ENCODE measurements around the gene CDKN2A.

CDKN2A gene
- 2.1 to 3.6 (median 2.9) reads per million in 3 donors for total RNA-seq

GRCh38 chr9:21993893-21994555 lies at the start of gene CDKN2A:
Gene CDKN2A (minus strand): TSS chr9:21994392.
- Histone ChIP-seq H3K36me3 (ENCODE audit: control insufficient read depth, insufficient read depth, low read length) (no peaks in the 10 kb centered on the region), H3K27me3 (replicated peaks; ENCODE audit: control insufficient read depth, insufficient read depth, low read length, poor library complexity, severe bottlenecking) (peaks cover 5% of the 10 kb centered on the region), H3K27ac (ENCODE audit: insufficient read depth, low read length, poor library complexity, severe bottlenecking) (peak within 1 kb of the TSS; percentile 80), H3K4me1 (ENCODE audit: control insufficient read depth, insufficient read depth, low read length, poor library complexity, severe bottlenecking) (peaks cover 9% of the 10 kb centered on the region), H3K9me3 (ENCODE audit: control insufficient read depth, low read length) (no peaks in the 10 kb centered on the region), H3K4me3 (ENCODE audit: insufficient read depth, low read depth, low read length, poor library complexity, severe bottlenecking) (peak within 1 kb of the TSS; percentile 100)
- peak in 2 of 3 donors; percentile 39 to 43 for DNase-seq

GRCh38 chr9:22043928-22044327 lies 49.7 kb upstream of the CDKN2A start:
- Histone ChIP-seq H3K27me3 (replicated peaks; ENCODE audit: control insufficient read depth, insufficient read depth, low read length, poor library complexity, severe bottlenecking) (no peaks in the 10 kb centered on the region), H3K9me3 (ENCODE audit: control insufficient read depth, low read length) (no peaks in the 10 kb centered on the region), H3K27ac (ENCODE audit: insufficient read depth, low read length, poor library complexity, severe bottlenecking) (no peak overlapping the region), H3K36me3 (ENCODE audit: control insufficient read depth, insufficient read depth, low read length) (no peaks in the 10 kb centered on the region), H3K4me3 (ENCODE audit: insufficient read depth, low read depth, low read length, poor library complexity, severe bottlenecking) (no peak overlapping the region), H3K4me1 (ENCODE audit: control insufficient read depth, insufficient read depth, low read length, poor library complexity, severe bottlenecking) (peaks cover 11% of the 10 kb centered on the region)
- no peak for DNase-seq

GRCh38 chr9:22041775-22042174 lies 47.6 kb upstream of the CDKN2A start:
- H3K4me1 ChIP-seq (ENCODE audit: control insufficient read depth, insufficient read depth, low read length, poor library complexity, severe bottlenecking) = peaks cover 11% of the 10 kb centered on the region
- no peak overlapping the region for H3K27ac ChIP-seq (ENCODE audit: insufficient read depth, low read length, poor library complexity, severe bottlenecking)

GRCh38 chr9:22041344-22041743 lies 47.2 kb upstream of the CDKN2A start:
- Histone ChIP-seq H3K36me3 (ENCODE audit: control insufficient read depth, insufficient read depth, low read length) (no peaks in the 10 kb centered on the region), H3K27me3 (replicated peaks; ENCODE audit: control insufficient read depth, insufficient read depth, low read length, poor library complexity, severe bottlenecking) (no peaks in the 10 kb centered on the region), H3K9me3 (ENCODE audit: control insufficient read depth, low read length) (no peaks in the 10 kb centered on the region), H3K27ac (ENCODE audit: insufficient read depth, low read length, poor library complexity, severe bottlenecking) (no peak overlapping the region), H3K4me1 (ENCODE audit: control insufficient read depth, insufficient read depth, low read length, poor library complexity, severe bottlenecking) (peaks cover 7% of the 10 kb centered on the region), H3K4me3 (ENCODE audit: insufficient read depth, low read depth, low read length, poor library complexity, severe bottlenecking) (no peak overlapping the region)
- no peak for DNase-seq

More at GRCh38 chr9:22041775-22042174, 47.6 kb upstream of the CDKN2A start:
- H3K27me3 ChIP-seq (replicated peaks; ENCODE audit: control insufficient read depth, insufficient read depth, low read length, poor library complexity, severe bottlenecking) = no peaks in the 10 kb centered on the region
- DNase-seq = no peak
- no peaks in the 10 kb centered on the region for H3K9me3 ChIP-seq (ENCODE audit: control insufficient read depth, low read length)
- H3K36me3 ChIP-seq (ENCODE audit: control insufficient read depth, insufficient read depth, low read length) = no peaks in the 10 kb centered on the region
- no peak overlapping the region for H3K4me3 ChIP-seq (ENCODE audit: insufficient read depth, low read depth, low read length, poor library complexity, severe bottlenecking)

GRCh38 chr9:22040760-22041159 lies 46.6 kb upstream of the CDKN2A start:
- H3K27ac ChIP-seq (ENCODE audit: insufficient read depth, low read length, poor library complexity, severe bottlenecking) = no peak overlapping the region
- H3K36me3 ChIP-seq (ENCODE audit: control insufficient read depth, insufficient read depth, low read length) = no peaks in the 10 kb centered on the region
- peaks cover 7% of the 10 kb centered on the region for H3K4me1 ChIP-seq (ENCODE audit: control insufficient read depth, insufficient read depth, low read length, poor library complexity, severe bottlenecking)
- no peaks in the 10 kb centered on the region for H3K9me3 ChIP-seq (ENCODE audit: control insufficient read depth, low read length)
- no peaks in the 10 kb centered on the region for H3K27me3 ChIP-seq (replicated peaks; ENCODE audit: control insufficient read depth, insufficient read depth, low read length, poor library complexity, severe bottlenecking)
- DNase-seq = no peak
- no peak overlapping the region for H3K4me3 ChIP-seq (ENCODE audit: insufficient read depth, low read depth, low read length, poor library complexity, severe bottlenecking)

GRCh38 chr9:22039258-22039657 lies 45.1 kb upstream of the CDKN2A start:
- Histone ChIP-seq H3K27ac (ENCODE audit: insufficient read depth, low read length, poor library complexity, severe bottlenecking) (no peak overlapping the region), H3K4me3 (ENCODE audit: insufficient read depth, low read depth, low read length, poor library complexity, severe bottlenecking) (no peak overlapping the region), H3K9me3 (ENCODE audit: control insufficient read depth, low read length) (no peaks in the 10 kb centered on the region), H3K36me3 (ENCODE audit: control insufficient read depth, insufficient read depth, low read length) (no peaks in the 10 kb centered on the region), H3K4me1 (ENCODE audit: control insufficient read depth, insufficient read depth, low read length, poor library complexity, severe bottlenecking) (peaks cover 7% of the 10 kb centered on the region), H3K27me3 (replicated peaks; ENCODE audit: control insufficient read depth, insufficient read depth, low read length, poor library complexity, severe bottlenecking) (no peaks in the 10 kb centered on the region)
- DNase-seq = no peak

GRCh38 chr9:22037954-22038690 lies 43.9 kb upstream of the CDKN2A start:
- Histone ChIP-seq H3K4me3 (ENCODE audit: insufficient read depth, low read depth, low read length, poor library complexity, severe bottlenecking) (no peak overlapping the region), H3K36me3 (ENCODE audit: control insufficient read depth, insufficient read depth, low read length) (no peaks in the 10 kb centered on the region), H3K27ac (ENCODE audit: insufficient read depth, low read length, poor library complexity, severe bottlenecking) (no peak overlapping the region), H3K9me3 (ENCODE audit: control insufficient read depth, low read length) (no peaks in the 10 kb centered on the region), H3K27me3 (replicated peaks; ENCODE audit: control insufficient read depth, insufficient read depth, low read length, poor library complexity, severe bottlenecking) (no peaks in the 10 kb centered on the region), H3K4me1 (ENCODE audit: control insufficient read depth, insufficient read depth, low read length, poor library complexity, severe bottlenecking) (peaks cover 7% of the 10 kb centered on the region)
- DNase-seq = no peak

GRCh38 chr9:22036866-22037626 lies 42.9 kb upstream of the CDKN2A start:
- peaks cover 7% of the 10 kb centered on the region for H3K4me1 ChIP-seq (ENCODE audit: control insufficient read depth, insufficient read depth, low read length, poor library complexity, severe bottlenecking)
- H3K4me3 ChIP-seq (ENCODE audit: insufficient read depth, low read depth, low read length, poor library complexity, severe bottlenecking) = no peak overlapping the region
- H3K27me3 ChIP-seq (replicated peaks; ENCODE audit: control insufficient read depth, insufficient read depth, low read length, poor library complexity, severe bottlenecking) = no peaks in the 10 kb centered on the region
- no peaks in the 10 kb centered on the region for H3K36me3 ChIP-seq (ENCODE audit: control insufficient read depth, insufficient read depth, low read length)
- no peak for DNase-seq
- H3K27ac ChIP-seq (ENCODE audit: insufficient read depth, low read length, poor library complexity, severe bottlenecking) = no peak overlapping the region
- H3K9me3 ChIP-seq (ENCODE audit: control insufficient read depth, low read length) = no peaks in the 10 kb centered on the region

GRCh38 chr9:22035591-22036011 lies 41.4 kb upstream of the CDKN2A start:
- Histone ChIP-seq H3K27ac (ENCODE audit: insufficient read depth, low read length, poor library complexity, severe bottlenecking) (no peak overlapping the region), H3K9me3 (ENCODE audit: control insufficient read depth, low read length) (no peaks in the 10 kb centered on the region), H3K27me3 (replicated peaks; ENCODE audit: control insufficient read depth, insufficient read depth, low read length, poor library complexity, severe bottlenecking) (no peaks in the 10 kb centered on the region), H3K4me3 (ENCODE audit: insufficient read depth, low read depth, low read length, poor library complexity, severe bottlenecking) (no peak overlapping the region), H3K36me3 (ENCODE audit: control insufficient read depth, insufficient read depth, low read length) (no peaks in the 10 kb centered on the region), H3K4me1 (ENCODE audit: control insufficient read depth, insufficient read depth, low read length, poor library complexity, severe bottlenecking) (no peaks in the 10 kb centered on the region)
- DNase-seq = no peak

Measured in effector memory CD4-positive, alpha-beta T cell (primary cell).